NCI-H1436 (cell line): Measurements from ENCODE around the gene SIPA1L2.
A peak's percentile ranks its signal among the peaks of the same experiment; 100 is the strongest.

ENCODE experiments used
- DNase-seq: peaks from one replicate; lab custom pipeline; 2025; lab: John Stamatoyannopoulos, UW

SIPA1L2 gene

GRCh38 chr1:232648316-232648715 lies 18.4 kb upstream of the SIPA1L2 start:
- DNase-seq = no peak

DNA sequence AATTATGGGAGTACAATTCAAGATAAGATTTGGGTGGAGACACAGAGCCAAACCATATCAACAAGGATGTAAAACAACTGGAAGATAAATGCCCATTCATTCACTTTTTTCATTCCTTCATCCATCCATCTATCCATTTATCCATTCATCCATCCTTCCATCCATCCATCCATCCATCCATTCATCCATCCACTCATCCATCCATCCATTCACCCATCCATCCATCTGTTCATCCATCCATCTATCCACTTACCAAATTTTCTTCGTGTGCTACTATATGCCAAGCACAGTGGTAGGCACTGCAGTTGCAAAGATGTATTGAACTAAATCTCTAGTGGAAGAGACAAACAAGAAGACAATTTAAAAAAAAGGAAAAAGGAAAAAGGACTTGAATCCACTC lies 14.3 kb upstream of the SIPA1L2 start:
- no peak for DNase-seq

GRCh38 chr1:232643251-232643650 lies 13.3 kb upstream of the SIPA1L2 start:
- DNase-seq = no peak

- no peak for DNase-seq
Measured at GRCh38 chr1:232641507-232641906, 11.6 kb upstream of the SIPA1L2 start.

DNA sequence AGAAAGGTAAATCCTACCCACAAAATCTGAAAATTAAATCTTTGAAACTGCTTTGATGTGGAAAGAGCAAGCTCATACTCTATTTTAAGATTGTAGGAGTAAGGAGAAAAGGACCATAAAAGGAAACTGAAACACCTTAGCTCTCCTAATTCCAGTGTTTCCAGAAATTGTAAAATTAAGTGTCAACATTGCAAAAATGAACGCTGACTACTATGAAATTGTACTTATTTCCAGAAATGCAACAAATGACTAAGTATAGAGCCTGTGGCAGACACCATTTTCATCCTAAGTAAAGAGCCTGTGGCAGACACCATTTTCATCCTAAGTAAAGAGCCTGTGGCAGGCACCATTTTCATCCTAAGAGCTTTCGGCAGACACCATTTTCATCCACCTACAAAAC lies 6.9 kb upstream of the SIPA1L2 start:
- no peak for DNase-seq

DNA sequence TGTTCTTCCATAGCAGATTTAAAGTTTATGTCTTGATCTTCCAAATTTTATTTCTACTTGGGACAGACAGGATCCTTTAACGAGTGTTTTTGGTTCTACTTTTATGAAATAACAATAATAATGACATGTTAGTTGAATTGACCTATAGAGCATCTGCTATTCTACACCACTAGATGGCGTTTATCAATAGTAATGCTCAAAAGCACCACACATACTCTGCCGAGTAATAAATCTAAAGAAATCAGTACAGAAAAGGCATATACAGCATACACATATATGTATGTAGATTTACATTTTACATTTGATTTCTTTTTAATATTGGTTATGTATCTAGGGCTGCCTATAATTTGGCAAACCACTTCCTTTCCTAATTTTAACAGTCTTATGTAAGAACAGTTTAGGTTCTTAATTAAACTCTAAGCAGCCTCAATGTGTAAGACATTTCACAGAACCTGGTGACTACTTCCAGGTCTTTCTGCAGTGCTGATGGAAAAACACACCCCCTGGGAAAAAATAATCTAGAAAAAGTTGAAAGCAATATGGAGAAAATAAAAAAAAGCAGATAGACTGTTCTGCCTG lies 5.9 kb upstream of the SIPA1L2 start:
- DNase-seq = peak; percentile 77

DNA sequence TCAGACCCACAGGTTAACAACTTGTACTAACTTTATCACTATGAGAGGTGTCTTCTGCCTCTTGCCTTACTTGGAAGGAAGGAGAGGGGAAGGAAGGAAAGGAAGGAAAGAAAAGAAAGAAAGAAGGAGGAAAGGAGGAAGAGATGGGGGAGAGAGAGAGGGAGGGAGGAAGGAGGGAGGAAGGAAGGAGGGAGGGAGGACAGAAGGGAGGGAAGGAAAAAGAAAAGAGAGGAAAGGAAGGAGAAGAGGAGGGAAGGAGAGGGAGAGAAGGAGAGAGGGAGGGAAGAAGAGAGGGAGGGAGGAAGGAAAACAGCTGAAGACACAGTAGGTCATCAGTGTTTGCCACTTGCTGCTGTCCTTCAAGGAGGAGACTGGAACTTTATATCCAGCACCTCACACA lies 5.3 kb upstream of the SIPA1L2 start:
- no peak for DNase-seq

DNA sequence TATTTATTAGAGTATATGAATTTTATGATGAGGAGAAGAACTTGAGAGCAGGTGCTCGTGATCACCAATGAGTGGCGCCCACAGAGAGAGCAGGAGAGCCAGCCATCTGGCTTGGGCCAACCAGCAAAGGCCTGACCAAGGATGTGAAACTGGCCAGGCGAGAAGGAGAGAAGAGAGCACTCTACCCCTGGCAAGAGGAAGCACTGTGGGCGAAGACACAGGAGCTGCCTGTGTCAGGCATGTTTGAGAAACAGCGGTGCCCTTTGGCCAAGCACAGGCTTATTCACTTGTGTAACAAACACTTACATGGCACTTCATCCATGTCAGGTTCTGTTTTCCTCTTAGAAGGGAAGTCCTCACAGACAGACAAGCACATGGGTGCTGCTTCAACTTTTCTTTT lies 4.2 kb upstream of the SIPA1L2 start:
- no peak for DNase-seq

DNA sequence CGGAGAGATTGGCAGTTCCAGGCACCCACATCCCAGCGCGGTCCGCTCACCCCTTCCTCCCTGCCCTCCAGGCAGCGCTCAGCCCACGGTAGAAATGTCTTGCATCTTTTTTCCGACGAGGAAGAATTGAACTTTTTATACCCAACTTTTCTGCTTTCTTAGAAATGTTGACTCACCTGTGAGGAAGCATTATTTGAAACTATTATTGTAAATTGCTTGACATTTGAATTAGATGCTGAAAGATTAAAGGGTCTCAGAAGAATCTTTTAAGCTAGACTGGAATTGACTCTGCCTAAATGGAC lies 912 bp upstream of the SIPA1L2 start:
- no peak for DNase-seq

- no peak for DNase-seq
Measured at GRCh38 chr1:232629250-232630046, 485 bp downstream of the SIPA1L2 start.

DNA sequence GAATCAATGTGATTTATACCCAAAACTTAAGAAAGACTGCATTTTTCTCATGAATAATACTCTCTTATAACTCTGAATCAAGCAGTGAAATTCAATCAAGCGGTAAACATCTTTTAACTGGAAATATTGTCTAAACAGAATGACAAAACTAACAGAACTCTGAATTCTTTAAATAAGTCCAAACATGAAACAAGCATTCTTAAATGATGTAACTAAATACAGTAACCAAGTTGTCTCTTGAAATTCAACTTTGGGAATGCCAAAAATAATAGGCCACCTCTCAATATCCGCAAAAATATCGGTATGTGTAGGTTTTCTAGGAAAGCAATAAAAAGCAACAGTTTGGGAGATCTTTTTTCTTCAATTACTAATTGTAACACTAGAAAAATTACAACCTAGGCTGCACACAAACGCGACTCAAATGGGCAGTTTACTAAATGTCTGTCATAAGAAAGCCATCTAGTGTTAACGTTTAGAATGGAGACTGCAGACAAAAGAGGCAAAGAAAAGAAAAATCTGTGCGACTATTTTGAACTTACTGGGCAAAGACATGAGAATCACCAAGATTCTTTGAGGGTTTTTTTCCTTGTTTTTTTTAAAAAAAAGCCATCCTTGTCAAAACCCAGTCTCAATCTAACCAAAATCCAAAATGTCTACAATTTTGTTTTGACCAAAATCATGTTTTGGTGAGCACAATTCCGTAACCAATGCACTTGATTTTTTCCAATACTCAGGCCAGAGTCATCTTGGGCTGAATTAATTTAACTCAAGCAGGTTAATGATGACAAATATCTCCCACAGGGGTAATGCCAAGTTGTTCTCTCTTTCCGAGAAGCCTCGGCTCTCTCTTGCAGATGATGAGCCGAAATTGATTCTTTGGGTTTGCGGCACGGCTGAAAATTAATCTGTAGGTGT lies 1.3 kb downstream of the SIPA1L2 start:
- DNase-seq = peak; percentile 18

GRCh38 chr1:232627645-232628334 lies 2.1 kb downstream of the SIPA1L2 start:
- peak; percentile 84 for DNase-seq

GRCh38 chr1:232627171-232627570 lies 2.8 kb downstream of the SIPA1L2 start:
- no peak for DNase-seq

- no peak for DNase-seq
Measured at GRCh38 chr1:232626452-232626851, 3.5 kb downstream of the SIPA1L2 start.

- no peak for DNase-seq
Measured at GRCh38 chr1:232625319-232625868, 4.5 kb downstream of the SIPA1L2 start.

- no peak for DNase-seq
Measured at GRCh38 chr1:232624546-232625281, 5.2 kb downstream of the SIPA1L2 start.

GRCh38 chr1:232622981-232623380 lies 7.0 kb downstream of the SIPA1L2 start:
- DNase-seq = no peak

GRCh38 chr1:232622378-232622777 lies 7.6 kb downstream of the SIPA1L2 start:
- peak; percentile 90 for DNase-seq

- no peak for DNase-seq
Measured at GRCh38 chr1:232621050-232621449, 8.9 kb downstream of the SIPA1L2 start.

GRCh38 chr1:232620356-232620969 lies 9.5 kb downstream of the SIPA1L2 start:
- DNase-seq = peak; percentile 99

DNA sequence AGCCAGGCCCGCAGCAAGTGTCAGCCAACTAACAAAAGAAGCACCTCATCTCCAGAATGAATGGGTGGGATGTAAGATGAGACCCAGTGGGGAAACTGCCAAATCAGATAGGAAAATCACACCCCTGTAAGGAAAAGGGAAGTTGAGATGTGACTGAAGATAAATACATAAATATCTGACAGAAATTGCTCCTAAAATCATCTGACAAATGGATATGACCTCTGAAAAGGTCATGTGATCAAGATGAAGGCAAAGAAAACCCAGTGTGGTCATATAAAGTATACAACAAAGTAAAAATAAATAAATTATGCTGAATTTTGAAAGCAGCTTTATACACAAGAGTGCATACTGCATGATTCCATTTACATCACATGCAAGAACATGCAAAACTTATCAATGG lies 12.7 kb downstream of the SIPA1L2 start:
- DNase-seq = no peak
